DOHH2 (cell line): Measurements from ENCODE around the gene SPZ1.

Experiments used
- CTCF ChIP-seq: fragments of 200-600 bp; sonication (generic); IDR thresholded peaks from one replicate; pipeline ENCODE4 v1.5.1; 2014; ENCODE audit warnings: antibody characterized with exemption, mild to moderate bottlenecking, low read depth, low read length; ENCODE audit not compliant: poor library complexity, severe bottlenecking
- EZH2phosphoT487 ChIP-seq: fragments of 200-600 bp; sonication (generic); IDR thresholded peaks from 2 replicates; pipeline ENCODE4 v1.6.1; 2017; ENCODE audit warnings: borderline replicate concordance, mild to moderate bottlenecking, antibody characterized with exemption, low read length, moderate library complexity, mixed read lengths

- no peak for TF ChIP-seq CTCF
- no peak for TF ChIP-seq EZH2phosphoT487
These were observed 31.6 kb upstream of the SPZ1 start for GRCh38 chr5:80288177-80288576.
